Activated B cell treated with CpG ODN at 0.5 μM for 24 hours (primary cell): Measurements from ENCODE around the gene FHOD3. TPM values are rescaled to one million over a fixed set of nuclear protein-coding genes. Genes with fewer than 3 reads are reported as not detected.

Source experiments
- ATAC-seq: fragments of 200-7000 bp; cut with Tn5 transposase; one replicate; pipeline ENCODE4 v1.10.0; 2021; ENCODE audit warnings: low read depth, mild to moderate bottlenecking, moderate library complexity
- CTCF ChIA-PET: fragments of 350-600 bp; sonication (Branson Sonifier 250); formaldehyde crosslinking; loops from one replicate; lab custom pipeline; 2021; ENCODE audit warnings: antibody characterized with exemption; lab: Charles Lee
- POLR2A ChIA-PET: fragments of 350-600 bp; sonication (Branson Sonifier 250); formaldehyde crosslinking; loops from one replicate; lab custom pipeline; 2021; ENCODE audit warnings: antibody characterized with exemption; lab: Charles Lee
- DNase-seq: peaks from one replicate; pipeline ENCODE4 v3.0.0; 2022
- H3K27ac Mint-ChIP-seq: one replicate; pipeline ENCODE4 v1.8.0; 2020; ENCODE audit warnings: mixed read lengths
- H3K27me3 Mint-ChIP-seq: one replicate; pipeline ENCODE4 v1.8.0; 2021; ENCODE audit warnings: mixed read lengths
- H3K36me3 Mint-ChIP-seq: one replicate; pipeline ENCODE4 v1.8.0; 2021; ENCODE audit warnings: low read depth, mixed read lengths
- H3K4me1 Mint-ChIP-seq: one replicate; pipeline ENCODE4 v1.8.0; 2021; ENCODE audit warnings: mixed read lengths
- H3K4me3 Mint-ChIP-seq: one replicate; pipeline ENCODE4 v1.8.0; 2020; ENCODE audit warnings: mild to moderate bottlenecking, mixed read lengths
- H3K9me3 Mint-ChIP-seq: one replicate; pipeline ENCODE4 v1.8.0; 2020; ENCODE audit warnings: mixed read lengths
- intact Hi-C: fragments of 100-400 bp; cut with micrococcal nuclease; formaldehyde crosslinking; loops from one replicate; pipeline ENCODE4 v1.15.1; 2024
- total RNA-seq: library from RNA; stranded (reverse); gene quantifications from 2 replicates; pipeline ENCODE4 v1.2.3, GENCODE V29; 2022
- TF ChIP-seq, protein P1 (sequence below): fragments of 200-600 bp; IDR thresholded peaks from one replicate; pipeline ENCODE4 v1.8.0; 2022; ENCODE audit warnings: antibody characterized with exemption, mild to moderate bottlenecking

The FHOD3 gene
- total RNA-seq, 1 donor from 2014 or later = not detected

DNA sequence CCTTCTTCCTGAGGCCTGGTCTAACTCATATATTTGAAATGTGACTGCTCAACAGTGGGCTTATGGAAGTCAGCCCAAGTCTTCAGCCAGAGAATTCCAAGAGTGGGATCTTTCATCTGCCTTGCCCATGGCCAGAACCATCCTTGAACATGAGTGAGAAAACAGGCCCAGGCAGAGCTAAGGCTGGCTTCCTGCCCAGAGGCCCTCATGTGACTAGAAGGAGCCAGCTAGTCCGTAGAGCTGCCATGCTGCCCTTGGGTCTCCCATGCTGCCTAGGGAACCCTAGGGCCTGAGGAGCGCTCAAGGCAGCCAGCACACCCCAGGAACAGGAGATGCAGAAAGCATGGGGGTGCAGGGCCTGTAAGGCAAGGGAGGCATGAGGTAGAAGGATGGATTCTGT lies 203.6 kb downstream of the FHOD3 start:
- Mint-ChIP-seq H3K4me3 (no peak overlapping the region), H3K27ac (no peak overlapping the region), H3K27me3 (peaks cover 7% of the 10 kb centered on the region), H3K9me3 (no peaks in the 10 kb centered on the region), H3K36me3 (no peaks in the 10 kb centered on the region), H3K4me1 (no peaks in the 10 kb centered on the region)
- POLR2A ChIA-PET = no interaction called here
- CTCF ChIA-PET = no interaction called here
- no peak for ATAC-seq
- intact Hi-C loops = no loop called here
- DNase-seq = no peak
- TF ChIP-seq, protein P1, sequence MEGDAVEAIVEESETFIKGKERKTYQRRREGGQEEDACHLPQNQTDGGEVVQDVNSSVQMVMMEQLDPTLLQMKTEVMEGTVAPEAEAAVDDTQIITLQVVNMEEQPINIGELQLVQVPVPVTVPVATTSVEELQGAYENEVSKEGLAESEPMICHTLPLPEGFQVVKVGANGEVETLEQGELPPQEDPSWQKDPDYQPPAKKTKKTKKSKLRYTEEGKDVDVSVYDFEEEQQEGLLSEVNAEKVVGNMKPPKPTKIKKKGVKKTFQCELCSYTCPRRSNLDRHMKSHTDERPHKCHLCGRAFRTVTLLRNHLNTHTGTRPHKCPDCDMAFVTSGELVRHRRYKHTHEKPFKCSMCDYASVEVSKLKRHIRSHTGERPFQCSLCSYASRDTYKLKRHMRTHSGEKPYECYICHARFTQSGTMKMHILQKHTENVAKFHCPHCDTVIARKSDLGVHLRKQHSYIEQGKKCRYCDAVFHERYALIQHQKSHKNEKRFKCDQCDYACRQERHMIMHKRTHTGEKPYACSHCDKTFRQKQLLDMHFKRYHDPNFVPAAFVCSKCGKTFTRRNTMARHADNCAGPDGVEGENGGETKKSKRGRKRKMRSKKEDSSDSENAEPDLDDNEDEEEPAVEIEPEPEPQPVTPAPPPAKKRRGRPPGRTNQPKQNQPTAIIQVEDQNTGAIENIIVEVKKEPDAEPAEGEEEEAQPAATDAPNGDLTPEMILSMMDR = no peak

DNA sequence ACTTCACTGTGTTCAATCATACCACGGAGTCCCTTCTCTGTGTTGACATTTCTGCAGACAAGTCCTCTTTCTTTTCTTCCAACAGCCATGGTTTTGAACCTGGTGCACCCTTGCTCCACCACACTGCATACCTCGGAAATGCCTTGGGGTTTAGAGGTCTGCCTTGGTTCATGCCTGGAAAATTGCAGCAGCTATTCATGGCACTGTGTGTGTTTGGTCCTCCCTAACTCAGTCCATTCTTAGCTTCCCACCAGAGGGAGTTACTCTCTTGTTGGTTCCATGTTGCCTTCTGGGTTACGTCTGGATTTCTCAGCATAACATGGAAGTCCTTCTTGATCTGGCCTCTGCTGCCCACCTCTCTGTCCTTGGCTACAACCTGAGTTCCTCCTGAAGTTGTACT lies 206.0 kb downstream of the FHOD3 start:
- H3K27ac Mint-ChIP-seq = no peak overlapping the region

DNA sequence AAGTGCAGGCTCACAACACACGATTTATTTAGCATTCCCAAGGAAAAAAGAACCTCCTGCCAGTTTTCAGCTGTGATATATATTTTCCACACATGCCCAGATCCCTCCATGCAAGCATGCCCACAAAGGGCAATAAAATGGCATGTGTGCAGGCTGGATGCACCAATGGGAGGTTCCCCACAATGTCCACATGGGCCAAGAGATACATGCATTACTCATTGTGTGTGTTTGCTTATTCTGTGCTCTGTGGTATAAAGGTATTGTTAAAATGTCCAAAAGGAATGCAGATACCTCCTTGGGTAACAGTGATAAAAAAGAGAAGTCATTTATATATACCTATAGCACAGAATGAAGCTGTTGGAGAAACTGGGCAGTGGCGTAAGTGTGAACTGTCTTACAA lies 207.4 kb downstream of the FHOD3 start:
- Mint-ChIP-seq H3K36me3 (no peaks in the 10 kb centered on the region), H3K9me3 (no peaks in the 10 kb centered on the region), H3K27ac (no peak overlapping the region), H3K4me3 (no peak overlapping the region), H3K4me1 (no peaks in the 10 kb centered on the region), H3K27me3 (peaks cover 7% of the 10 kb centered on the region)
- POLR2A ChIA-PET = no interaction called here
- intact Hi-C loops = no loop called here
- ATAC-seq (no peak), DNase-seq (no peak)
- TF ChIP-seq, protein P1 = no peak
- CTCF ChIA-PET = no interaction called here

More for the DNA sequence above, 206.0 kb downstream of the FHOD3 start:
- CTCF ChIA-PET = no interaction called here
- Mint-ChIP-seq H3K27me3 (peaks cover 5% of the 10 kb centered on the region), H3K4me1 (no peaks in the 10 kb centered on the region), H3K4me3 (no peak overlapping the region), H3K9me3 (no peaks in the 10 kb centered on the region), H3K36me3 (no peaks in the 10 kb centered on the region)
- DNase-seq (no peak), ATAC-seq (no peak)
- POLR2A ChIA-PET = no interaction called here
- TF ChIP-seq, protein P1 = no peak
- intact Hi-C loops = no loop called here

DNA sequence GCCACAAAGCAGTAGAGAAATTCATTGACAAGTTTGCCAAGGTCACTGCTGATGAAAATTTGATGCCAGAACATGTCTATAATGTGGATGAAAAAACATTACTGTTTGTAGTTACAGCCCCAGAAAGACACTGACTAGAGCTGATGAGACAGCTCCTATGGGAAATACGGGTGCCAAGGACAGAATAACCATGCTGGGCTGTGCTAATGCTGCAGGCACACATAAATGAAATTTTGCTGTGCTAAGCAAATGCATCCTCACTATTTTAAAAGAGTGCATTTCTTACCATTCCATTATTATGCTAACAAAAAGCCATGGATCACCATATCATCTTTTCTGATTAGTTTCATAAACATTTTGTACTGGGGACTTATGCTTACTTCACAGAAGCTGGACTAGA lies 208.2 kb downstream of the FHOD3 start:
- Mint-ChIP-seq H3K4me3 (no peak overlapping the region), H3K36me3 (no peaks in the 10 kb centered on the region), H3K9me3 (no peaks in the 10 kb centered on the region), H3K27me3 (peaks cover 7% of the 10 kb centered on the region), H3K4me1 (no peaks in the 10 kb centered on the region), H3K27ac (no peak overlapping the region)
- TF ChIP-seq, protein P1 = no peak
- no peak for DNase-seq
- intact Hi-C loops = no loop called here
- CTCF ChIA-PET = no interaction called here
- POLR2A ChIA-PET = no interaction called here
- no peak for ATAC-seq

DNA sequence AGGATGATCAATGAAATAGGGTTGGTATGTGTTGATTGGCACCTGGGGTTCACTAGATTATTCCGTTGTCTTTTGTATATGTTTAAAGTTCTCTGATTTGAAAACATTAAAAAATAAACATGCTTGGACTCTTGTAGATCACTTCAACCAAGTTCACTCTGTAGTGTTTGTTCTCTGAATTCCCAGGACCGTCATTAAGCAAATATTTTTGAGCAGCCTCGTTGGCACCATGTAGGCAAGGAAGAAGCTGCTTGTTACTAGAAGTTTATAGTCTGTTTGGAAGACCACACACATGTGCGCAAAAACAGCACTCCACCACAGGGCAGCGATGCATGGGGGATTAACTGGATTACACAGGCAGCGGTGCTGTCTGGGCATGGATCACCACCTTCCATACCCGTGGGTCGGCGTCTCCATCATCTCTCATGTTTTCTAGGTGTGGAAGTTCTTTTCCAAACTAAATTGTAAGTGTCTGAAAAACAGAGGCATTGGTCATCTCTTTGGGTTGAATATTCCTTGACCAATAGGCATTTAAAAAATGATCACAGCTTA lies 212.2 kb downstream of the FHOD3 start:
- Mint-ChIP-seq H3K27ac (no peak overlapping the region), H3K9me3 (no peaks in the 10 kb centered on the region), H3K4me1 (no peaks in the 10 kb centered on the region), H3K27me3 (peaks cover 9% of the 10 kb centered on the region), H3K4me3 (no peak overlapping the region), H3K36me3 (no peaks in the 10 kb centered on the region)
- DNase-seq (no peak), ATAC-seq (no peak)
- ChIA-PET CTCF (no interaction called here), POLR2A (no interaction called here)
- TF ChIP-seq, protein P1 = no peak
- intact Hi-C loops = no loop called here
